HG03439 (cell line): ENCODE results near the gene ZNF598.

ENCODE experiments used
- ATAC-seq: cut with Tn5 transposase; IDR thresholded peaks from one replicate; pipeline ENCODE4 v1.9.1; 2021; ENCODE audit warnings: mild to moderate bottlenecking, moderate library complexity; ENCODE audit not compliant: unreplicated experiment

Gene ZNF598

DNA sequence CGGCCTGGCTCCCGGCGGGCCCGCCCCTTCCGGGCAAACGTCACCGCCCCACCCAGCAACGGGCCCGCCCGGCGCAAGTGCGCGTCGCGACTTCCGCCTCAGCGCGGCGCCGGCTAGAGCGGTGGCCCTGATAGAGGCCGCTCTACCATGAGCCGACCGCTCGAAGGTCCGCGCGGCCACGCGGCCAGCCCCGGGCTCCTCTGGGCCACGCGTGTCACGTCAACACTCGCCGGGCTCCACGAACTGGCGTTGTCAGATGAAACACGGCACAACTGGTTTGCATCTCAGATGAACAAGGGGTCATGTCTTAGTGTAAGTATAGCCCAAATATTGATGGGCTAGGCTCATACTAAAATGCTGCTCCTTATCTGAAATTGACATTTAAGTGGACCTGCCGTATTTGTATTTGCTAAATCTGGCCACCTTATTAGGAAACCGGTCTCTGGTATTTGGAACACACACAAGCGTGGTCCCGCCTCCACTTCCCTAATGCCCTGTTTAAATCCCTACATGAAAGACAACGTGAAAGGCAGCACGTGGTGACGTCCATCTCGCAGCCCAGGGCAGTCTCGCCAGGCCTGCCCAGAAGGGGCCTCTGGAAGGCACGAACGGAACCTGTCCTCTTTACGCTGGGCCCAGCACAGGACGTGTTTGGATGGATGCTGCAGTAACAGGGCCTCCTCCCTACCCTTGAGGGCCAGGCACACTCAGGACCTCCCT is at the start of gene ZNF598:
ZNF598 (minus strand) TSS at position 31 of the 720 bp plus-strand sequence.
- ATAC-seq = peak; percentile 73

DNA sequence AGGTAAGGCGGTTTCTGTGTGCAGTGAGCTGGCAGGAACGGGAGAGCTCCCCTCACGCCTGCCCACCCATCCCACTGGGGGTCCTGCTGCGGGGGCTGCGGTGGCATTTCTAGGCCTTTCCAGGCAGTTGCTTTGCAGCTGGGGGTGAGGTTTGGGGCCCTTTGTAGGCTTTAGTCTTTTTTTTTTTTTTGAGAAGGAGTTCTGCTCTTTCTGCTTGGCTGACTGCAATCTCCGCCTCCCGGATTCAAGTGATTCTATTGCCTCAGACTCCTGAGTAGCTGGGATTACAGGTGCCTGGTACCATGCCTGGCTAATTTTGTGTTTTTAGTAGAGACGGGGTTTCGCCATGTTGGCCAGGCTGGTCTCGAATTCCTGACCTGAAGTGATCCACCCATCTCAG is 49.3 kb upstream of the ZNF598 start:
- no peak for ATAC-seq

DNA sequence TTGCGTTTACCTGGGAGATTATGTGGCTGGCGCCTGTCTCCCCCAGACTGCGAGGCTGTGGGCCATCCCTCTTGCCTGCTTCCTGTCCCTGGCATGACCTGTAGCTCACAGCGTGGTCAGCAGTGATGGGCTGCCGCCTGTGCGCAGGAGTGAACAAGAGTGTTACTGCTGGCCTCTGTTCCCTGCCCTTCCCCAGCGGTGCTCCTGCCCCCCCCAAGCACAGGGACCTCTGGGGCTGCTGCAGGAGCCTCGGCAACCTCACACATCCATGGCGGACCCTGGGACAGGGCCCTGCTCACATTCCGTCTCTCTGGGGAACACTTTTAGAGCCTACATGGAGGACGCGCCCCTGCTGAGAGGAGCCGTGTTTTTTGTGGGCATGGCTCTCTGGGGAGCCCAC is 48.8 kb upstream of the ZNF598 start:
- no peak for ATAC-seq

DNA sequence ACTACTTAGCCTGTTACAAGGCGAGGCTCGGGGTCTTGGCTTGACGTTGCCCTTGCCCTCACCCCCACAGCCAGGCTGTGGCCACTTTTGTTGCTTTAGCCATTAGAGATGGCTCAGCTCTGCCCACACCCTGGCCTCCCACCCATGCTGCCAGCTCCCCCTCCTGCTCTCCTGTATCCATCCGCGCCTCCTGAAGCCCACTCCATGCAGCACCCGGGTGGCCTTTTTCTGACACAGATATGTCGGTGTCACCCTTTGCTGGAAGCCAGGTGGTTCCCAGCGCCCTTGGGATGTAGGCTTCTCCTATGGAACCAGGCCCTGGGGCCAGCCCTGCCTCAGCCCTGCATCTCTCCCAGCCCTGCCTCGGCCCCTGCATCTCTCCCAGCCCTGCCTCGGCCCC is 47.8 kb upstream of the ZNF598 start:
- ATAC-seq = no peak

DNA sequence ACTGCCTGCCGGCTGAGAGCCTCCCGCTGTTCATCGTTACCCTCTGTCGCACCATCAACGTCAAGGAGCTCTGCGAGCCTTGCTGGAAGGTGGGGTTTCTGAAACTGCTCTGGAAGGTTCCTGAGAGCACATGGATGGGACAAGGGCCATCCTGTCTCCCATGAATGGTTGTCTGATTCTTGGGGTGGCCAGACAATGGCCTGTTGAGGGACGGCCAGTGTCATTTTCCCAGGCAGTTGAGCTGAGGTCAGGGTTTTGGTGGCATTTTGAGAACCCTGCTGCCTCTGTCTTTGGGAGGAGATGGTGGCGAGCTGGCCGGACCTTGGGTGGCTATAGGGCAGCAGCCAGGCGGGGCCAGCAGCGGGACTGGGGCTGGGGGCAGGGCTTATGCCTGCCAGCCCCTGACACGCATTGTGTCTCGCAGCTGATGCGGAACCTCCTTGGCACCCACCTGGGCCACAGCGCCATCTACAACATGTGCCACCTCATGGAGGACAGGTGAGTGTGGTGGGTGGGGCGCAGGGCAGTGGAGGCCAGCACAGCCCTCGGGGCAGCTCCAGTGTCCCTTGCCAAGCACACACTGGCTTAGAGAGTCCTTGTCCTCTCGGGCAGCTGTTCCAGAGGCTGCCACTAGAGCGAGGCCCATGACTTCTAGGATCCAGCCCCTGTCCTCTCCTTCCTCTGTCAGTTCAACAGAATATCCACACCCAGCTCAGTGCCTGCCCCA is 47.2 kb upstream of the ZNF598 start:
- no peak for ATAC-seq

DNA sequence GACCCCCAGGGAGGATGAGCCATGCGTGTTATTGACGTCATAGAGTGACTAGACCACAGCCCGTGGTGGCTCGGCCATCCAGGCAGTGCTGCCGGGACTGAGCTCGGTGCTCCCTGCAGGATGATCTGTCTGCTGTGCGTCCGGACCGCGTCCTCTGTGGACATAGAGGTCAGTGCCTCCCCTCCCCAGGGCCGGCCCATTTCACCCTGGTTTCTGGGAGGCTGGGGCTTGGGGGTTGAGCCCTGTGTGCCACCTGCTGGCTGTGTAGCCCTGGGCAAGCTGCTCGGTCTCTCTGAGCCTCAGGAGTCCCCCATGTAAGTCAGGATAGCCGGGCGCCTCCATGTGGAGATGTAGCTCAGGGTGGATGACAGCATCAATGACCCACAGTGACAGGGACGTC is 46.5 kb upstream of the ZNF598 start:
- no peak for ATAC-seq

DNA sequence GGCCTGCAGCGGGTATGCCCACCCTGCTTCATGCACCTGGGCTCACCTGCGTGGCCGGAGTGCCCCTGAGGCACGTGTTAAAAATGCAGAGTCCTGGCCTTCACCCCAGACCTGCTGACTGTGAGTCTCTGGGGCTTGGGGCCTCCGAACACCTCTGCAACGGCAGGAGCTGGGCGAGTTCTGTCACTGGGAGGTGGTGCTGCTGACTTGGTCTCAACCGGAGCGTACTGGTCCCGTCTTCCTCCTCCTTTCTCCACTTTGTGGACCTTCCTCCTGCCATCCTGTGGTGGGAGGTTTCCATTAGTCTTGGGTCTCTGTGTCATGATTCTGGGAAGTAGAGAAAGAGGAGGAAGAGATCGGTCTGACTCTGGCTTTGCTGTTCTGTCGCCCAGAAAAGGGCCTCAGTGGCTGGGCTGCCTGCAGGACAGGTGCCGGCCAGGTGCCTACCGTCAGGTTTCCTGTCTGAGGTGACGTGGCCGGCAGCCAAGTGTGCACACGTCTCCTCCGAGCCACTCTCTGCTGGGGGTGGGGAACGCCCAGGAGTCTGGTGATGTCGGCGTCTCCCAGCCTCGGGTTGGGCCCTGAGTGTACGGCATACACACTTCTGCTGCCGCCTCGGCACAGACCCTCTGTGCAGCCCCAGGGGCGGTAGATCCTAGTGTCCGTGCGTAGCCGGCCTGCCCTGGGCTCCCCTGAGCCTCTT is 45.1 kb upstream of the ZNF598 start:
- no peak for ATAC-seq

DNA sequence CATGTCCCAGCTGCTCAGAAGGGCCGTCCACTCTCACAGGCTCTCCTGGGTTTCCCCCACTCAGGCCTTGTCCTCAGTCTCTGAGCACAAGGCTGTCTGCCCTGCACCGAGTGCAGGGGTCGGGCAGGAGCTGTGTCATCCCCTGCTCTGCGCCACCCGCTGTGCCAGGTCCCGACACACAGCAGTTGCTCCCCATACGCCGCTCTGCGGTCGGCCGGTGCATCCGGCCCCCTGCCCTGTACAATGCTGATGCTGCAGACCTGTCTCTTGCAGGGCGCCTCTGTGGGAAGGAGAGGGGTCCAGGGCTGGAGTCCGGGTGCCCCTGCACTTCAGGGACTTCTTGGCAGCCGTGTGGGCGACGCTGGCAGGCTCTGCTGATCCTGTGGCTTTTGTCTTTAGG is 44.3 kb upstream of the ZNF598 start:
- ATAC-seq = no peak

DNA sequence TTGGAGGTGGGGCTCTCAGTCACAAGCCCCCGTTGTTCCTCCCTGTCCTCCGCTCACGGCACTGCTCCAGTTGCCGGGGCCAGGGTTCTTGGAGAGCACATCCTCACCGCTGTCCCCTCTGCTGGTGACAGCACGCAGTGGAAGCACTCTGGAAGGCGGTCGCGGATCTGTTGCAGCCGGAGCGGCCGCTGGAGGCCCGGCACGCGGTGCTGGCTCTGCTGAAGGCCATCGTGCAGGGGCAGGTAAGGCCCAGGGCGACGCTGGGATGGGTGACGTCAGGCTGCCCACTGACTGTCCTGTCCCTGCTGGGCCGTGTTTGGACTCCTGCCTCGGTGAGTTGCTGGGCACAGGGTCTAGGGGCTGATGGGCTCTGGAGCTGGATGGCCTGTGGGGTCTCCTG is 43.6 kb upstream of the ZNF598 start:
- no peak for ATAC-seq

DNA sequence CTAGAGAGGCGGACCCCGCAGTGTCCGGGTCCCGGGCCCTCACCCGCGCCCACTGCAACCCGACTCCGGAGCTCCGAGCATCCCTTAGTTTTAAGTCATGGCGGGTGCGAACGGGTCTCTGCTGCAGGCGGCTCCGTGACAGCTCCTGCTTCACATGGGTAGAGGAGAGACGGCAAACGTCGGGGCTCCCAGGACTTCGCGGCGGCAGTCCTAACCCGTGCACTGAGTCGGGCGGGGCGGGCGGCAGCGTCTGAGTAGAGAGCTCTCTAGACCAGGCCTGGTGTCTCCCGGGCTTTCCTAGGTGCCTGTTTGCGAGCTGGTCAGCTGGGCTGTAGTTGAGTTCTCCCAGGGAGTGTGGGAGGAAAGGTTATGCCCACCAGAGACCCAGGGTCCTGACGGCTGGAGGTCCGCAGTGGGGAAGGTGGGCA is 38.5 kb upstream of the ZNF598 start:
- no peak for ATAC-seq

DNA sequence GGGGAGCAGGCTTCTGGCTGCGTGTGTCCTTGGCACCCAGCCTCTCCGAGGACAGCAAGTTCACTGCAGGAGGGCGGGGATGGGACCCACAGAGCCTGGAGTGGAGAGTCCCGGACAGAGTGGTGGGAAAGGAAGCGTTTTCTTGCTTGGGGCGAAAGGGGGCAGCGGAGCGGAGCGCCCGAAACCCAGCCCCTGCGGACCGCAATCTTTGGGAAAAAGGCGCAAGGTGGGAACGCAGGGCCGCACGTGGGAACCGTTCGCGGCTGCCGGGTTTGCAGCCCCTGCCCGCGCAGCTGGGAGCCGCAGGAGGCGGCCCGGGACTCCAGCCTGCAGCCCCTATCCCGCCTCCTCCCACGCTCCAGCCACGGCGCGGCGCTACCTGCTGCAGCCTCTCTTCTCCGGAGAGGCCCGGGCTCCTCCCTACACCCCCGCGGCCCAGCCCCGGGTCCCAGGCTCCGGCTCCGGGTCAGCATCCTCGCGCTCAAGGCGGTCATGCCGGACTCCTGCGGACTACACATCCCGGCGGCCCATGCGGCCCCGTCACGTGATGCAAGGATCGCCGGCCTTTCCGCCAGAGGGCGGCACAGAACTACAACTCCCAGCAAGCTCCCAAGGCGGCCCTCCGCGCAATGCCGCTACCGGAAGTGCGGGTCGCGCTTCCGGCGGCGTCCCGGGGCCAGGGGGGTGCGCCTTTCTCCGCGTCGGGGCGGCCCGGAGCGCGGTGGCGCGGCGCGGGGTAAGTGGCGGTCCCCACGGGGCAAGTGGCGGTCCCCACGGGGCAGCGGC is 37.9 kb upstream of the ZNF598 start, which contains the start of the genes NTHL1 and TSC2:
NTHL1 (minus strand) TSS at position 505 of the 786 bp plus-strand sequence; CDS start at position 494, 11 bp downstream.
TSC2 (plus strand) TSS at position 656 of the 786 bp plus-strand sequence. CDS start 631 bp downstream, outside the sequence.
- ATAC-seq = peak; percentile 95

DNA sequence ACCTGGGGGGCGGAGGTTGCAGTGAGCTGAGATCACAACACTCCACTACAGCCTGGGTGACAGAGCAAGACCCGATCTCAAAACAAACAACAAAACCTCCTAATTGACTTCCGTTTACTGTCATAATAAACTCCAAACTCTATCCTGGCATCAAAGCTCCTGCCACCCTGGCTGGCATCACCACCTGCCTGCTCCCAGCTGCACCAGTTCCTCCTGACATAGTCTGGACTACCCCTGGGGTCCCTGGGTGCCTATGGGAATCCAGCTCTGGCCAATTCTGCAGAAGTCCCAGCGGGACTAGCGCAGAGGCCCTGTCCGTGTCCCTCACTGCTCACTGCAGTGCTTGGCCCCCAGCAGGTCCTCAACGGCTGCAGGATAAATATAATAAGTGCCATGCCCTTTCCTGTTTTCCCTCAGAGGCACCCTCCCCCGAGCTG is 37.3 kb upstream of the ZNF598 start:
- no peak for ATAC-seq

DNA sequence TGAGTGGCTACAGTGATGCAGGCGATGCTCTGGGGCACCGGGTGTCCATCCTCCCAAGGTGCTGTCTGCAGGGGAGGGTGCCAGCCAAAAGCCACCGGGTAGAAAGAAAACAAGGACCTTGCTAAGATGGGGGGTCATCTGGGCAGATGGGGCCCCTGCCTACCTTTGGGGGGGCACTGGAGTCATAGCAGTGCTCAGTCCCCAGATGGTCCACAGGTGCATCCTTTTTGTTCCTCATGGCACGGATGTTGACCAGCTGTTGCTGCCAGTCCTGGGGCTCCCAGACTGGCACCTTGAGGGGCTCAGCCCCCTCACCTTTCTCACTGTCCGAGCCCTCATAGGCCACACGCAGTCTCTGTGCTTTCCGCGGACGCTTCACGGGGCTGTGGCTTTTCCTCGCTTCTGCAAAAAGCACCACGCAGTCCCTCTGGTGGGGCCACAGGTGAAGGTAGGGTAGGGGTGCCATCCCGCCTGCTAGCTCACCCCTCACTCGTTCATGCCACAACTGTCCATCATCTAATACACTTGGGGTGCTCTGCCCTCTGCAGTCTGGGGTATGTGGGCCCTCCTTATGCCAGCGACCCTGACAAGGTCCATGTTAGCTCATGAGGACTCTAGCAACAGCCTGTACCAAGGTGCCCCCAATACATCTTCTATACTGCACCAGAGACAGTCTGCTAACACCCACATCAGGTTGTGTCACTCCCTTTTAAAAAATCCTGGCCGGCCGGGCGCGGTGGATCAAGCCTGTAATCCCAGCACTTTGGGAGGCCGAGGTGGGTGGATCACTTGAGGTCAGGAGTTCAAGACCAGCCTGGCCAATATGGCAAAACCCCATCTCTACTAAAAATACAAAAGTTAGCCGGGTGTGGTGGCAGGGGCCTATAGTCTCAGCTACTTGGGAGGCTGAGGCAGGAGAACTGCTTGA is 36.6 kb upstream of the ZNF598 start:
- no peak for ATAC-seq

DNA sequence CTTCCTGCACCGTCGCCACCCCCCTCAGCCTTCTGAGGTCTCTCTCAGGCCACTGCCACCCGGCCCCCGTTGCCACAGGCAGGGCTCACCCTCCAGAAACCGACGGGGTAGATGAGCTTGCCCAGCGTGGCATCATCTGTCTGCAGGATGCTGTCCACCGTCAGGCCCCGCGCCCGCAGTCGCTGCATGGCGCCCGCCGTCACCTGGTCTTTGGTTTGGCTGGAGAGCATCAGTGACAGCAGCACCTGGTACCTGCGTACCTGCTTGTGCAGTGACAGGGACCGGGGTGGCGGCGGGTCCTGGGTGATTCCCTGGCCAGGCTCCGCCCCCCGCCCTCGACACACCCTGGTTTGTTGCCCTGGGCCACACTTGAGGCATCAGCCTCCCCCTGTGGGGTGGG is 34.9 kb upstream of the ZNF598 start:
- no peak for ATAC-seq

DNA sequence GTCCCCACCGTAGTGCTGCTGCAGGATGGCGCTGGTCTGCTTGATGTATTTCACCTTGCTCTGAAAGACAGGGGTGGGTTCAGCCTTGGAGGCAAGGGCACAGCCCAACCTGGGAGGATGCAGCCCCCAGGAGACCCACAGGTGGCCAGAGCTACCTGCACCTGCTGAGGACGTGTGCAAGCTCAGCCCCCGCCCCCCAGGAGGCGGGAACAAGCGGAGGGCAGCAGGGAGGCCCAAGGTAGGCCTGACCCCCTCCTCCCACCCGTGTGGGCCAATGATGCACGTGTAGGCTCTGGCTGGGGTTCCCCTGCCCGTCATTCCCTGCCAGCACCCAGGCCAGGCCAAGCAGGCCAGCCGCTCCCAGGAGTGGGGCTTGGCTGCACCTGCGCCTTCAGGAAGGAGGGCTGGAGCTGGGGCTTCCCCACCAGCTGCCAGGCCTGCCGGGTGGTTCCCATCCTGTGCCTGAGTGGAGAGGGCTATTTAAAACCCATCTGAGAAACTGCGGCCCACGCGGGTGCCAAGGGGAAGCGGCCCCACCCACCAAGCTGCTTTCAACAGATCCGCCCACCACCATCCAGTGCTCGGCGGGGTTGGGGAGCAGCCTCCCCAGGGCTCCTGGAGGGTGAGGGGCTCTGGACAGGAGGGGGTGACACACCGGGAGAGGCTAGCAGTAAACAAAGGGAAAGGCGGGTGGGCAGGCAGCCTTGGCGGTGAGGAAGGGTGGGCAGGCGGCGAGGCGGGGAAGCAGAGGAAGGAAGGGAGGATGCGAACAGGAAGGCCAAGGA is 34.2 kb upstream of the ZNF598 start:
- ATAC-seq = no peak

DNA sequence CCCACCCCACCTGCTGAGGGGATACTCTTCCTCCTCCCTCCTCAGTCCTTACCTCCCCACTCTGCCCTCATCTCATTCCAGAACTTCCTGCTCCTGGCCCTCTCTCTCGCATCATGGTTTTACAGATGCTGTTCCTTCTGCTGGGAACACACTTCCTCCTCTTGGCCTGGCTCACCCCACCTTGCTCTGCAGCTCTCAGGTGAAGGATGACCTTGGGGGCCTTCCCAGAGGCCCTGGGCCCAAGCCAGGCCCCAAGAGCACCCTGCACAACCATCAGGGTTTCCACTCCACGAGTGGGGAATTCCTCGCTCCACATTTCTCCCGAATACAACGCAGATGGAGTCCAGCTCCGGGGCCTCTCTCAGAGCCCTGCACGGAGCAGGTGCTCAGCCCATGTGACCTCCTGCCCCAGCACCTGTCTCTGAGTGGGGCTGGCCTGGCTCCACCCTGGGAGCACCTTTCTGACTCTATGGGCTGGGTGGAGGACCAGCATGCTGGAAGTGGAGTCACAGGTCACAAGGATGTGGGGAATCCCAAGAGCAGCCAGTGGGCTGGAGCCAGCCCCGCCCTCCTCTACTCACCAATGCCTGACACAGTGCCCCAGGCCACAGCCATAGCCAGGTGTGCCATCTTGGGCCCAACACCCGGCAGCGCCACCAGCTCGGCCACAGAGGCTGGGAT is 33.5 kb upstream of the ZNF598 start:
- ATAC-seq = no peak

DNA sequence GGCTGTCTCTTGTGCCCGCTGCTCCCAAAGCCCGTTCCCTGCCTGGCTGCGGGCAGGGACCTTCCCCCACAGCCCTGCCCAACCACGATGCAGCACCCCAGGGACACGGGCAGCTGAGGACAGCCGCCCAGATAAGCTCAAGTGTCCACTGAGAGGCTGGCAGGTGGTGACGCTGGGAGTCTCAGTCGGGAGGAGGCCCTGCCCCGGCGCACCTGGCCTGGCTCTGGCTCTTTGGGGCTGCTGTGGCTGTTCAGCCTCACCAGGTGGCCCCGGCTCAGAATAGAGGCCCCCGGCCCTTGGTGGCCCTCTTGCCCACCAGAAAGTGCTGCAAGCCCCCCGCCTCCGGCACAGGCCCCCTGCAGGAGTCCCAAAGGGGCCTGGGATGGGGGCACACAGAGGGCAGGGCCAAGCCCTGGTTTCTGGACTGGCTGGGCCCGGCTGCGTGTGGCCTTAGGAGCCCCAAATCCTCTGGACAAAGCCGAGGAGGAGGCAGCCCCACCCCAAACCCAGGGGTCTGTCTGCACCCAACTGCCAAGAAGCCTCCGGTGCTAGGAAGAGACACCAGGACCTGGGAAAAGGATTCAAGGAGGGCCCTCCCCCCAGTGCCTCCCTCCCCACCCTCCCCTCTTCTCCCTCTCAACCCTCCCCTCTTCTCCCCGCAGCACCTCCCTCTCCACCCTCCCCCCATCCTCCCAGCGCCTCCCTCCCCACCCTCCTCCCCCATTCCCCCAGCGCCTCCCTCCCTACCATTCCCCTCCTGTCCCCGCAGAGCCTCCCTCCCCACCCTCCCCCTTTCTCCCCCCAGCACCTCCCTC is 32.8 kb upstream of the ZNF598 start:
- ATAC-seq = no peak
